H1 (cell line): Measurements from ENCODE around the gene PYGL. TPM values are rescaled to one million over a fixed set of nuclear protein-coding genes. Genes with fewer than 3 reads are reported as not detected.

Experiments used
- CTCF ChIA-PET: fragments of 300-600 bp; sonication (Branson Sonifier 250); formaldehyde crosslinking; loops from one replicate; lab custom pipeline; 2021; ENCODE audit not compliant: partially characterized antibody; lab: Charles Lee
- POLR2A ChIA-PET: fragments of 300-600 bp; sonication (Branson Sonifier 250); formaldehyde crosslinking; loops from one replicate; lab custom pipeline; 2021; ENCODE audit warnings: inconsistent platforms; ENCODE audit not compliant: partially characterized antibody; lab: Charles Lee
- DNase-seq, 2 experiments: peaks; one replicate each; pipeline versions ENCODE4 v3.0.0 to v3.0.0-alpha.2; 2010 to 2022; ENCODE audit warnings: low spot score in 2 of 2, low read depth in 1 of 2, mixed read lengths in 1 of 2
- FAIRE-seq: peaks from 2 replicates; lab custom pipeline; 2011; peaks lifted over from hg19 to GRCh38; lab: Jason Lieb, UNC
- H2AFZ ChIP-seq: 2 replicates; pipeline ENCODE4 v1.8.1; 2012; ENCODE audit warnings: low read length, inconsistent platforms
- H2AK5ac ChIP-seq: 2 replicates; pipeline ENCODE4 v1.6.1; 2013; ENCODE audit warnings: low read depth, low read length
- H2BK120ac ChIP-seq: replicated peaks from 2 replicates; pipeline ENCODE3; 2013; ENCODE audit warnings: low read depth, low read length, inconsistent platforms
- H2BK12ac ChIP-seq: 2 replicates; pipeline ENCODE4 v1.6.1; 2013; ENCODE audit warnings: low read depth, low read length
- H2BK15ac ChIP-seq: 2 replicates; pipeline ENCODE4 v1.6.1; 2013; ENCODE audit warnings: low read length
- H2BK20ac ChIP-seq: 2 replicates; pipeline ENCODE4 v1.6.1; 2013; ENCODE audit warnings: low read length
- H2BK5ac ChIP-seq: 2 replicates; pipeline ENCODE4 v1.6.1; 2013; ENCODE audit warnings: low read depth, low read length
- H3K14ac ChIP-seq: 2 replicates; pipeline ENCODE4 v1.6.1; 2013; ENCODE audit warnings: inconsistent platforms; ENCODE audit not compliant: insufficient read length
- H3K18ac ChIP-seq: 2 replicates; pipeline ENCODE4 v1.6.1; 2013; ENCODE audit warnings: low read length; ENCODE audit errors: extremely low read depth
- H3K23ac ChIP-seq: 2 replicates; pipeline ENCODE4 v1.6.1; 2013; ENCODE audit warnings: inconsistent platforms; ENCODE audit not compliant: insufficient read length
- H3K23me2 ChIP-seq: 2 replicates; pipeline ENCODE4 v1.6.1; 2013; ENCODE audit warnings: low read depth, low read length
- H3K27ac ChIP-seq: 2 replicates; pipeline ENCODE4 v1.6.1; 2011; ENCODE audit warnings: low read depth, low read length, inconsistent platforms
- H3K27me3 ChIP-seq, 4 experiments: replicated peaks in 1 of 4; 1 replicate in 1 of 4; 2 replicates in 3 of 4; pipeline versions ENCODE4 v1.6.1 to v1.8.1; 2011 to 2013; ENCODE audit warnings: low read length in 3 of 4, mild to moderate bottlenecking in 3 of 4, inconsistent platforms in 2 of 4, mixed read lengths in 2 of 4, moderate library complexity in 1 of 4; ENCODE audit not compliant: control insufficient read depth in 3 of 4, insufficient read depth in 3 of 4; ENCODE audit errors: extremely low read depth in 1 of 4
- H3K36me3 ChIP-seq, 4 experiments: 2 replicates each; pipeline versions ENCODE4 v1.6.1 to v1.8.1; 2011 to 2013; ENCODE audit warnings: mild to moderate bottlenecking in 4 of 4, low read length in 3 of 4, moderate library complexity in 2 of 4, control low read depth in 1 of 4, inconsistent platforms in 1 of 4; ENCODE audit not compliant: insufficient read depth in 4 of 4, control insufficient read depth in 2 of 4
- H3K4ac ChIP-seq: replicated peaks from 2 replicates; pipeline ENCODE3; 2013; ENCODE audit warnings: low read length, low read depth, mixed read lengths, inconsistent platforms; ENCODE audit not compliant: insufficient read length
- H3K4me1 ChIP-seq, 4 experiments: replicated peaks in 1 of 4; 1 replicate in 1 of 4; 2 replicates in 3 of 4; pipeline versions ENCODE4 v1.6.1 to v1.8.1; 2011 to 2013; ENCODE audit warnings: low read length in 3 of 4, inconsistent platforms in 2 of 4, mixed read lengths in 1 of 4; ENCODE audit not compliant: insufficient read depth in 4 of 4, control insufficient read depth in 3 of 4
- H3K4me2 ChIP-seq, 2 experiments: 2 replicates each; pipeline versions ENCODE4 v1.6.1 to v1.8.1; 2011 to 2013; ENCODE audit warnings: low read depth in 2 of 2, low read length in 2 of 2, control low read depth in 1 of 2, inconsistent platforms in 1 of 2, mild to moderate bottlenecking in 1 of 2; ENCODE audit not compliant: insufficient read depth in 1 of 2
- H3K4me3 ChIP-seq, 4 experiments: fragments of 200-600, 300-600 bp in 1 of 4; sonication (generic), shearing (Covaris generic), sonication (Bioruptor Twin) in 1 of 4; 2 replicates each; pipeline versions ENCODE4 v1.5.1 to v1.8.1; 2011 to 2016; ENCODE audit warnings: low read length in 4 of 4, low read depth in 3 of 4, control low read depth in 2 of 4, inconsistent platforms in 2 of 4, mild to moderate bottlenecking in 2 of 4, mixed read lengths in 1 of 4, moderate library complexity in 1 of 4; ENCODE audit not compliant: insufficient read depth in 2 of 4; ENCODE audit errors: extremely low read depth in 1 of 4
- H3K56ac ChIP-seq: replicated peaks from 2 replicates; pipeline ENCODE3; 2013; ENCODE audit warnings: low read depth, mild to moderate bottlenecking, mixed read lengths, low read length, inconsistent platforms; ENCODE audit not compliant: insufficient read length
- H3K79me1 ChIP-seq: 2 replicates; pipeline ENCODE4 v1.6.1; 2013; ENCODE audit warnings: low read depth, low read length, control low read depth
- H3K79me2 ChIP-seq, 2 experiments: 2 replicates each; pipeline versions ENCODE4 v1.6.1 to v1.8.1; 2012 to 2013; ENCODE audit warnings: low read length in 2 of 2, mild to moderate bottlenecking in 2 of 2, inconsistent platforms in 1 of 2; ENCODE audit not compliant: insufficient read depth in 2 of 2, control insufficient read depth in 1 of 2
- H3K9ac ChIP-seq, 4 experiments: replicated peaks in 1 of 4; 1 replicate in 1 of 4; 2 replicates in 3 of 4; pipeline versions ENCODE4 v1.6.1 to v1.8.1; 2011 to 2013; ENCODE audit warnings: low read depth in 3 of 4, low read length in 3 of 4, control low read depth in 2 of 4, mild to moderate bottlenecking in 2 of 4, moderate library complexity in 2 of 4, inconsistent platforms in 1 of 4; ENCODE audit errors: extremely low read depth in 1 of 4
- H3K9me3 ChIP-seq, 2 experiments: 2 replicates each; pipeline versions ENCODE4 v1.6.1 to v1.8.1; 2012 to 2013; ENCODE audit warnings: mild to moderate bottlenecking in 2 of 2, moderate library complexity in 2 of 2, control low read depth in 1 of 2, inconsistent platforms in 1 of 2, low read depth in 1 of 2, low read length in 1 of 2, mixed read lengths in 1 of 2; ENCODE audit not compliant: insufficient read depth in 2 of 2
- H4K20me1 ChIP-seq, 2 experiments: replicated peaks in 1 of 2; 2 replicates each; pipeline versions ENCODE3 to v1.8.1; 2011 to 2013; ENCODE audit warnings: inconsistent platforms in 2 of 2, low read length in 2 of 2, mild to moderate bottlenecking in 1 of 2; ENCODE audit not compliant: insufficient read depth in 2 of 2, control insufficient read depth in 1 of 2
- H4K5ac ChIP-seq: 2 replicates; pipeline ENCODE4 v1.6.1; 2013; ENCODE audit warnings: low read length, low read depth, mixed read lengths, inconsistent platforms; ENCODE audit not compliant: insufficient read length
- H4K8ac ChIP-seq: 2 replicates; pipeline ENCODE4 v1.8.0; 2013; ENCODE audit warnings: mild to moderate bottlenecking, moderate library complexity, low read length, inconsistent platforms; ENCODE audit not compliant: insufficient read depth; ENCODE audit errors: extremely low read depth
- H4K91ac ChIP-seq: replicated peaks from 2 replicates; pipeline ENCODE3; 2013; ENCODE audit warnings: low read length, mixed read lengths, inconsistent platforms; ENCODE audit not compliant: insufficient read length
- ASH2L ChIP-seq: fragments of 200-600, 300-600 bp; sonication (generic); IDR thresholded peaks from one replicate; pipeline ENCODE4 v1.7.1; 2017; ENCODE audit warnings: low read length
- CBX8 ChIP-seq: fragments of 300-800, 300-1000 bp; sonication (generic); IDR thresholded peaks from 2 replicates; pipeline ENCODE4 v1.7.1; 2016; ENCODE audit warnings: low read depth, low read length, borderline replicate concordance
- CREB1 ChIP-seq: IDR thresholded peaks from 2 replicates; pipeline ENCODE4 v1.6.1; 2012; ENCODE audit warnings: inconsistent platforms
- CTBP2 ChIP-seq: IDR thresholded peaks from 2 replicates; pipeline ENCODE4 v1.7.0; 2011; ENCODE audit warnings: borderline replicate concordance, mild to moderate bottlenecking, moderate library complexity, mixed read lengths, low read length; ENCODE audit not compliant: insufficient read depth, insufficient read length
- CTCF ChIP-seq, 3 experiments: IDR thresholded peaks; 1 replicate in 2 of 3; 2 replicates in 1 of 3; pipeline versions ENCODE4 v1.5.1 to v1.6.1; 2011; ENCODE audit warnings: low read length in 3 of 3, mild to moderate bottlenecking in 3 of 3, inconsistent platforms in 2 of 3, low read depth in 1 of 3, moderate library complexity in 1 of 3; ENCODE audit not compliant: insufficient read depth in 1 of 3; ENCODE audit errors: control extremely low read depth in 1 of 3
- HDAC6 ChIP-seq: IDR thresholded peaks from one replicate; pipeline ENCODE4 v1.7.1; 2012; ENCODE audit warnings: low read depth, mild to moderate bottlenecking, inconsistent platforms, low read length, moderate library complexity
- NANOG ChIP-seq: IDR thresholded peaks from 2 replicates; pipeline ENCODE4 v1.6.1; 2011; ENCODE audit warnings: low read length, low read depth, mild to moderate bottlenecking, inconsistent platforms; ENCODE audit not compliant: insufficient read depth, poor library complexity, severe bottlenecking
- NRF1 ChIP-seq: IDR thresholded peaks from 2 replicates; pipeline ENCODE4 v1.6.1; 2011; ENCODE audit warnings: mild to moderate bottlenecking, low read depth, low read length, improper control_type of control experiment
- RFX5 ChIP-seq: IDR thresholded peaks from 2 replicates; pipeline ENCODE4 v1.6.1; 2011; ENCODE audit warnings: low read depth, low read length, improper control_type of control experiment, borderline replicate concordance
- RXRA ChIP-seq: IDR thresholded peaks from 2 replicates; pipeline ENCODE4 v1.6.1; 2011; ENCODE audit warnings: low read depth, mild to moderate bottlenecking, low read length, moderate library complexity; ENCODE audit not compliant: insufficient read depth
- SRF ChIP-seq: IDR thresholded peaks from 2 replicates; pipeline ENCODE4 v1.6.1; 2011; ENCODE audit warnings: mild to moderate bottlenecking, low read depth, low read length, moderate library complexity
- TCF12 ChIP-seq: IDR thresholded peaks from 2 replicates; pipeline ENCODE4 v1.6.1; 2011; ENCODE audit warnings: low read depth, mild to moderate bottlenecking, low read length
- WGBS, 2 experiments: shearing (Covaris generic) in 1 of 2; methylation state at CpG; one replicate each; pipeline versions ENCODE4 v1.1.6 to v1.1.7; 2013 to 2015; ENCODE audit warnings: low lambda C conversion rate in 2 of 2, mixed read lengths in 2 of 2, inconsistent platforms in 1 of 2, low coverage in 1 of 2, missing lambda C conversion rate in 1 of 2; ENCODE audit not compliant: insufficient replicate concordance in 2 of 2, insufficient coverage in 1 of 2, insufficient read length in 1 of 2; ENCODE audit errors: extremely low coverage in 1 of 2, missing lambda C conversion rate in 1 of 2; 5-methylcytosine and 5-hydroxymethylcytosine counted together
- polyA plus RNA-seq, 7 experiments: library from polyadenylated mRNA; depleted of rRNA in 3 of 7; stranded (reverse) in 5 of 7; unstranded in 2 of 7; fragments of >200 nt in 5 of 7; fragments of 200-250 nt in 2 of 7; gene quantifications; 1 replicate in 5 of 7; 2 replicates in 1 of 7; 4 replicates in 1 of 7; pipeline versions ENCODE4 v1.2.1 to v1.2.3, GENCODE V29; 2011 to 2013; ENCODE audit warnings: missing spikeins in 2 of 7, mixed read lengths in 2 of 7
- total RNA-seq: library from RNA; stranded (reverse); fragmentation: NEBNext Ultra II Directional; extraction: Animal tissue kit (Norgen Biotek cat#: 25700); gene quantifications from 2 replicates; pipeline ENCODE4 v1.2.1, GENCODE V29; 2021

PYGL gene
- total and polyA plus RNA-seq, 2 of the 8 experiments (the other 6 are each of a cell fraction or from before 2014, with no cell fraction given) = 26.1 to 50.5 TPM

GRCh38 chr14:50936882-50937281 is 7.4 kb downstream of the PYGL start:
- DNase-seq (no peak), FAIRE-seq (no peak)
- Histone ChIP-seq H2BK12ac (no peak overlapping the region), H4K91ac (no peak overlapping the region), H2BK120ac (no peak overlapping the region), H3K18ac (no peak overlapping the region), H3K9ac (no peak overlapping the region), H2AFZ (no peak overlapping the region), H3K9me3 (no peaks in the 10 kb centered on the region), H4K5ac (no peak overlapping the region), H3K36me3 (peaks cover 0 to 10% (median 4%) of the 10 kb centered on the region in 4 experiments; a peak in 3 of 8 replicates), H3K27me3 (no peaks in the 10 kb centered on the region), H3K4me3 (no peak overlapping the region), H3K14ac (no peak overlapping the region), H3K27ac (no peak overlapping the region), H4K20me1 (no peaks in the 10 kb centered on the region), H3K23ac (no peak overlapping the region), H4K8ac (no peak overlapping the region), H3K4me1 (no peaks in the 10 kb centered on the region), H2BK15ac (no peak overlapping the region), H3K79me1 (peaks cover under 1% of the 10 kb centered on the region; the same call in 1 of the 2 replicates), H2AK5ac (no peak overlapping the region), H3K4ac (no peak overlapping the region), H2BK5ac (no peak overlapping the region), H3K23me2 (no peaks in the 10 kb centered on the region), H3K79me2 (no peaks in the 10 kb centered on the region), H3K56ac (no peak overlapping the region), H2BK20ac (no peak overlapping the region), H3K4me2 (no peak overlapping the region)
- ChIA-PET POLR2A (interaction anchor here (1.2 kb wide), 1 partner anchor 32 kb away, joined by 3 read pairs; no protein-coding TSS in a partner anchor), CTCF (interaction anchor here (0.6 to 2.2 kb wide), 4 partner anchors 18 to 104 kb away, joined by 4 to 6 read pairs (median 4); no protein-coding TSS in a partner anchor)
- WGBS, 2 experiments = 100% methylated on average over 2 of the region's 2 CpGs; no CpG with 5 or more reads in 1 of the 2 experiments
- TF ChIP-seq CTCF (IDR thresholded peaks at IDR 0.05; ENCODE audit: control extremely low read depth in 1 of 3, insufficient read depth in 1 of 3, low read depth in 1 of 3, low read length in 3 of 3) (no peak), RFX5 (no peak), RXRA (no peak), NANOG (no peak), NRF1 (no peak), ASH2L (no peak), CTBP2 (no peak), CREB1 (no peak), CBX8 (no peak), SRF (no peak), HDAC6 (no peak), TCF12 (no peak)
